GM12875 (cell line): ENCODE measurements around the gene SVIL.

Experiments used
- H3K4me3 ChIP-seq: one replicate; pipeline ENCODE4 v1.5.1; 2011; ENCODE audit warnings: low read depth, low read length, control low read depth
- TF ChIP-seq, protein P1 (sequence below): IDR thresholded peaks from 2 replicates; pipeline ENCODE4 v1.5.1; 2011; ENCODE audit warnings: low read depth, mild to moderate bottlenecking, control low read depth, inconsistent platforms, low read length, moderate library complexity, borderline replicate concordance; ENCODE audit not compliant: insufficient read depth

SVIL gene

DNA sequence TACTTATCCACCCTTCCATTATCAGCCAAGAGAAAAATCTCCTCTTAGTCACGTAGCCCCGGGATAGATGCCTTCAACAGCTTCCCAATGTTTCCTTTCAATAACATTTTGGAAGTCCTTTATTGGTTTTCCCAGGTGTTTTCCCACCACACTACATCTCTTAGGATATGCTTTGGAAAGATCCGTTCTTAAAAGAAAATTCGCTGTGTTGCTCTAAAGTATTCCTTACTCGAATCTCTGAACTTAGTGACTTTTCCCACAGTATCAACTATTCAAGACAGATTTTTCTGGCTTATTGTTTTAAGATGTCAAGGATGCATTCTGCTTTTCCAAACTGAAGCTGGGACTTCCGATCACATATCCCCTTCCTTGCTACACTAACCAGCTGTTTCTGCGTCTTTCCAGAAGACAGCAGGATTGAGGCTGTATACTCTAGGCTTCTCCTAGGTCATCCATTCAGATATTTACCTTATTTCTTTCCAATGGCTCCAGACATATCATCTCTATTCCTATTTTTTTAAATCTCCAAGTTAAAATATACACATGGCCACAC, 36.5 kb upstream of the SVIL start:
- TF ChIP-seq, protein P1, sequence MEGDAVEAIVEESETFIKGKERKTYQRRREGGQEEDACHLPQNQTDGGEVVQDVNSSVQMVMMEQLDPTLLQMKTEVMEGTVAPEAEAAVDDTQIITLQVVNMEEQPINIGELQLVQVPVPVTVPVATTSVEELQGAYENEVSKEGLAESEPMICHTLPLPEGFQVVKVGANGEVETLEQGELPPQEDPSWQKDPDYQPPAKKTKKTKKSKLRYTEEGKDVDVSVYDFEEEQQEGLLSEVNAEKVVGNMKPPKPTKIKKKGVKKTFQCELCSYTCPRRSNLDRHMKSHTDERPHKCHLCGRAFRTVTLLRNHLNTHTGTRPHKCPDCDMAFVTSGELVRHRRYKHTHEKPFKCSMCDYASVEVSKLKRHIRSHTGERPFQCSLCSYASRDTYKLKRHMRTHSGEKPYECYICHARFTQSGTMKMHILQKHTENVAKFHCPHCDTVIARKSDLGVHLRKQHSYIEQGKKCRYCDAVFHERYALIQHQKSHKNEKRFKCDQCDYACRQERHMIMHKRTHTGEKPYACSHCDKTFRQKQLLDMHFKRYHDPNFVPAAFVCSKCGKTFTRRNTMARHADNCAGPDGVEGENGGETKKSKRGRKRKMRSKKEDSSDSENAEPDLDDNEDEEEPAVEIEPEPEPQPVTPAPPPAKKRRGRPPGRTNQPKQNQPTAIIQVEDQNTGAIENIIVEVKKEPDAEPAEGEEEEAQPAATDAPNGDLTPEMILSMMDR: no peak
- no peak overlapping the region for H3K4me3 ChIP-seq

DNA sequence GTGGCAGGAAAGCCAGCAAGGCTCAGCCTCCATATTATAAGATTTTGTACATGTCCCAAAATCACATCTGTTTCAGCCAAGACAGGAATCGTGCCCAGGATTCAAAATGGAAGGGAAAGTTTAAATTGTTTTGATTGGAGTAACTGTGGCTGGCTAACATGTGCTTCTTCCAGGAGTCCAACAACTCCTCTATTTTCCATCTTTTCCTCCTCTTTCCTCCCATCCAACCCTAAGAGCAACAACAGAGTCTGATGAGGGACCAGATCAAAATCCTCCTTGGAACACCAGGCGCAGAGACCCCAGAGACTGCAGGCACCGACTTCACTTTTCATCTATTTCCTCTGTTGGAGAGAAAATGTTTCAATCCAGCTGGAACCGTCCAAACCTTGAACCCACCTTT, 36.0 kb upstream of the SVIL start:
- H3K4me3 ChIP-seq: no peak overlapping the region
- TF ChIP-seq, protein P1: no peak

DNA sequence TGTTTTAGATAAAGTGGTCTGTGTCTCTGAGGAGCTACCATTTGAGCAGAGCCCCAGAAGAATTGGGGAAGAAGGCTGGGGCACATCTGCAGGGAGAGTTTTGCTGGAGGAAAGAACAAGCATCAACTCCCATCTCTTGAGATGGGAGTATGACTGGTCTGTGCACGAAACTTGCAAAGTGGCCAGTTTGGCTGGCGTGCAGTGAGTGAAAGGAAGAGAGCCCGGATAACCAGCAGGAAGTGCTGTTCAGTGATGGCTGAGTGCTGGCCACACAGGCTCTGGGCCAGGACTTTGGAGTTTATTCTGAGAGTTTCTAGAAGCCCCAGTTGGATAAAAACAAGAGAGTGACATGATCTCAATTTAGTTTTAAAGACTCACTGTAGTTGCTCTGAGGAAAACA, 34.4 kb upstream of the SVIL start:
- no peak overlapping the region for H3K4me3 ChIP-seq
- TF ChIP-seq, protein P1: no peak

DNA sequence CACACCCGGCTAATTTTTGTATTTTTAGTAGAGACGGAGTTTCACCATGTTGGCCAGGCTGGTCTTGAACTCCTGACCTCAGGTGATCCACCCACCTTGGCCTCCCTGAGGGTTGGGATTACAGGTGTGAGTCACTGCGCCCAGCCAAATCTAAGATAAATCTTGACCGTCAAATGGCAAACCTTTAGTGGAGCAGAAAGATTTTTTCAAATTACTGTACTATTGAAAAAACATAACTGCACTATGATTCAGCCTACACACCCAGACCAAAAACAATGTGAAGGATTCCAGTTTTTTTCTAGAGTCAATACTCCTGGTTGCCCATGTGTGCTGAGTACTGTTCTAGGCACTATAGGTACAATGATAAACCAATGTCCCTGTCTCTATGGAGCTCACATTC, 33.9 kb upstream of the SVIL start:
- TF ChIP-seq, protein P1: no peak
- H3K4me3 ChIP-seq: no peak overlapping the region

DNA sequence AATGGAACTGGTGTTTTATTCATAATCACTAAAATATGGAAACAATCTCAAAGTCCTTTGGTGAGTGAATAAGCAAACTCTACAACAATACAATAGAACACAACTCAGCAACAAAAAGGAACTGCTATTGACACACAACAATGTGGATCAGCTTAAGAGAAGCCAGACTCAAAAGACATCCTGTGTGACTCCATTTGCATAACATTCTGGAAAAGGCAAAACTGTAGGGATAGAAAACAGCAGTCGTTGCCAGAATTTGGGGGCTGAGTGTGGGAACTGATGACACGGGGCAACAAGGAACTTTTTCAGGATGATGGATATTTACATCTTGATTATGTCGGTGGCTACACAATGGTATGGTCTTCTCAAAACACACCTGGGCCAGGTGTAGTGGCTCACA, 32.4 kb upstream of the SVIL start:
- TF ChIP-seq, protein P1: no peak

DNA sequence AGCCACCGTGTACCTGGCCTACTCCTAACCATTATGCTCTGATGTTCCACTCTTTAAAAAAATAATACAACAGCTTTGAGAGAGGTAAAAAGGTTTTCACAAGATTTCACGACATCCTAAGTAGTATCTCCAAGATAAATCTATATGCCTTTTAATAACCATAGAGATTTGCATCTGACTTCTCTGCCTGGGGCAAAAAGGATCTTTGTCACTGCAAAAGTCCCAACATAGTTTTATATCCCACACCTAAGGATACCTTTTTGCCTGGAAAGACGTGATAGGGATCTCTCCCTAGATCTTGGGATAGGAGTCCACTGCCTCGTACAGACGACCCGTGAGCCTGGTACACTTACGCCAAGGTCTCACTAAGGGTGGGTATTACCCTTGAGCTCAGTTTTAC, 31.4 kb upstream of the SVIL start:
- TF ChIP-seq, protein P1: no peak
- no peak overlapping the region for H3K4me3 ChIP-seq

More for the DNA sequence above, 32.4 kb upstream of the SVIL start:
- H3K4me3 ChIP-seq: no peak overlapping the region

DNA sequence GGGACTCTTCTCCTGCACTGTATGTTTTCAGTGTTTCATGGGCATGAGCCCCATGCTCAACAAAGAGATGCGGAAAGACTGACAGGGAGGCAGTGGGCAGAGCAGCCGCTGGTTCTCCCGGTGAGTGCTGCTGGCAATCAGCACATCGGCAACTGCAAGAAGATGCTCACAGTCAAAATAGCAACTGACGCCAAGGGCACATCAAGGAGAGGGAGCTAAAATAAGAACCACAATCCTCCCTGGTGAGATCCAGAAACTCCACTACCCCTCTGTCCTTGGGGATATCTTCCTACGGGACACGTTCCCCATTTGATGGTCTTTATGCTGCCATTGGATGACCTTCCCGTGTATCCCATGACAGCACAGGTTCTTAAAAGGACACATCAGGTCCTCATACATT, 28.9 kb upstream of the SVIL start:
- no peak overlapping the region for H3K4me3 ChIP-seq
- TF ChIP-seq, protein P1: no peak
